ENCODE data around the gene ACOXL. TPM values are rescaled to one million over a fixed set of nuclear protein-coding genes. Genes with fewer than 3 reads are reported as not detected.

ACOXL gene
- total RNA-seq, 4 donors from 2014 or later = not detected

DNA sequence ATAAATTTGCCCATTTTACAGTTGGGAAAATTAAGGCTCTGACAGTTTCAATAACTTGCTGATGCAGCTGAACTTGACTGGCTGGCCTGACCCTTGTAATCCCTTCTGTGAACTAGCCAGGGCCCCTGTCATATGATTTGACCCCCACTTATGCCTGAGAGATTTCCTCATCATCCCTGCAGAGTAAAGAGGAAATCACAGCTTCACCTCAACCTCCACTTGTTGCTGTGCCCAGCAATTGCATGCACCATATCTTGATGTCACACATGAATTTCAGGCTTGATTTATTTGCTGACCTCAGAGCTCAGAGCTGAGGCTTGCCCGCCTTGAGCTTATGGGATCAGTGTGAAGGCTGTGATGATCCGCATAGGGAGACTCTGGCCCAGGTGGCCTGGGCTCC is 108.1 kb downstream of the ACOXL start:
- Histone ChIP-seq H3K27me3 (peaks cover 0 to 21% (median 0%) of the 10 kb centered on the region in 4 donors), H3K4me1 (no peaks in the 10 kb centered on the region), H3K4me3 (no peak overlapping the region), H3K27ac (no peak overlapping the region), H3K9me3 (no peaks in the 10 kb centered on the region), H3K36me3 (no peaks in the 10 kb centered on the region)
- no peak for DNase-seq
- WGBS, 2 donors = 80% methylated on average over 1 of the region's 2 CpGs; no CpG with 5 or more reads in 1 of the 2 donors
- TF ChIP-seq POLR2A (IDR thresholded peaks at IDR 0.05) = no peak
- TF ChIP-seq, protein P1, sequence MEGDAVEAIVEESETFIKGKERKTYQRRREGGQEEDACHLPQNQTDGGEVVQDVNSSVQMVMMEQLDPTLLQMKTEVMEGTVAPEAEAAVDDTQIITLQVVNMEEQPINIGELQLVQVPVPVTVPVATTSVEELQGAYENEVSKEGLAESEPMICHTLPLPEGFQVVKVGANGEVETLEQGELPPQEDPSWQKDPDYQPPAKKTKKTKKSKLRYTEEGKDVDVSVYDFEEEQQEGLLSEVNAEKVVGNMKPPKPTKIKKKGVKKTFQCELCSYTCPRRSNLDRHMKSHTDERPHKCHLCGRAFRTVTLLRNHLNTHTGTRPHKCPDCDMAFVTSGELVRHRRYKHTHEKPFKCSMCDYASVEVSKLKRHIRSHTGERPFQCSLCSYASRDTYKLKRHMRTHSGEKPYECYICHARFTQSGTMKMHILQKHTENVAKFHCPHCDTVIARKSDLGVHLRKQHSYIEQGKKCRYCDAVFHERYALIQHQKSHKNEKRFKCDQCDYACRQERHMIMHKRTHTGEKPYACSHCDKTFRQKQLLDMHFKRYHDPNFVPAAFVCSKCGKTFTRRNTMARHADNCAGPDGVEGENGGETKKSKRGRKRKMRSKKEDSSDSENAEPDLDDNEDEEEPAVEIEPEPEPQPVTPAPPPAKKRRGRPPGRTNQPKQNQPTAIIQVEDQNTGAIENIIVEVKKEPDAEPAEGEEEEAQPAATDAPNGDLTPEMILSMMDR (IDR thresholded peaks at IDR 0.05) = no peak
- intact Hi-C loops (cut with DNase I) = no loop called here

DNA sequence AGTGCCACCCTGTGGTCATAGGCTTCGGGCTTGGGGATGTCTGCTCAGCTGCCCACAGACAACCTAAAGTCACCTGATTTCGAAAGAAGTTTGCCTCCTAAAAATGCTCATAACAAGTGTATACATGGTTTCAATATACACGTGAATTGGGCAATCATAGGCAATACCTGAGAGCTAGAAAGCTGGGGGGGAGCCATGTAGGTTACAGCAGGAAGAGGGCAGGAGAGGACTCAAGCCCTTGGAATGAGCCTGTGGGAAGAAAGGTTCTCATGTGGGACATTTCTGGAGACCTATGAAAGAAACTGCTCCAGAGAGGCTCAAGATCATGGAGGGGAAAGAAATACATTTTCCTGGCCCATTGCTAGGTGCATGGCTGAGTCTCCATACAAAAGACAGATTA is 109.7 kb downstream of the ACOXL start:
- TF ChIP-seq, protein P1 (IDR thresholded peaks at IDR 0.05) = no peak
- no peak for TF ChIP-seq POLR2A (IDR thresholded peaks at IDR 0.05)
- intact Hi-C loops (cut with DNase I) = no loop called here
- WGBS, 2 donors = 57 to 68% methylated on average over 3 of the region's 3 CpGs
- Histone ChIP-seq H3K9me3 (no peaks in the 10 kb centered on the region), H3K4me3 (no peak overlapping the region), H3K27me3 (peaks cover 0 to 21% (median 0%) of the 10 kb centered on the region in 4 donors), H3K27ac (no peak overlapping the region), H3K36me3 (no peaks in the 10 kb centered on the region), H3K4me1 (no peaks in the 10 kb centered on the region)
- no peak for DNase-seq

DNA sequence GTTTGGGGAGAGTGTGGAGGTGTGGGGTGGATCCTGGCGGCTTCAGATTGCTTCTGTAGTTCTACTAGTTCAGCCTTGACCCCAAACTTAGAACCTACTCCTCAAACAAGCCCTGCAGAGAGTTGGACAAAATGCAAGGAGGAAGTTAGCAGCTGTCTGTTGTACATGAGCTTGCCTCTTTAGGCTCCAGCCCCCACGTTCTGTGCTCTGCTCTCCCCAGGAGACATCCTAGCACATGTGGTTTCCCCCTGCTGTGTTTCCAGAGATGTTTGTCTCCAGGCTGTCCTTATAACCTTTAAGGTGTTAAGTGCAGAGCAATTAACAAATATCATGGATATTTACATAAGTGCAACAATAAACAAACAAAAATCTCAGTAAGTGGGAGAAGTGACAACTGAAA is 111.1 kb downstream of the ACOXL start:
- Histone ChIP-seq H3K36me3 (no peaks in the 10 kb centered on the region), H3K4me1 (no peaks in the 10 kb centered on the region), H3K4me3 (no peak overlapping the region), H3K9me3 (no peaks in the 10 kb centered on the region), H3K27me3 (peaks cover 0 to 21% (median 0%) of the 10 kb centered on the region in 4 donors), H3K27ac (no peak overlapping the region)
- TF ChIP-seq, protein P1 (IDR thresholded peaks at IDR 0.05) = no peak
- no peak for TF ChIP-seq POLR2A (IDR thresholded peaks at IDR 0.05)
- no peak for DNase-seq
- 44 to 72% methylated on average over 2 of the region's 2 CpGs for WGBS, 2 donors
- intact Hi-C loops (cut with DNase I) = no loop called here

DNA sequence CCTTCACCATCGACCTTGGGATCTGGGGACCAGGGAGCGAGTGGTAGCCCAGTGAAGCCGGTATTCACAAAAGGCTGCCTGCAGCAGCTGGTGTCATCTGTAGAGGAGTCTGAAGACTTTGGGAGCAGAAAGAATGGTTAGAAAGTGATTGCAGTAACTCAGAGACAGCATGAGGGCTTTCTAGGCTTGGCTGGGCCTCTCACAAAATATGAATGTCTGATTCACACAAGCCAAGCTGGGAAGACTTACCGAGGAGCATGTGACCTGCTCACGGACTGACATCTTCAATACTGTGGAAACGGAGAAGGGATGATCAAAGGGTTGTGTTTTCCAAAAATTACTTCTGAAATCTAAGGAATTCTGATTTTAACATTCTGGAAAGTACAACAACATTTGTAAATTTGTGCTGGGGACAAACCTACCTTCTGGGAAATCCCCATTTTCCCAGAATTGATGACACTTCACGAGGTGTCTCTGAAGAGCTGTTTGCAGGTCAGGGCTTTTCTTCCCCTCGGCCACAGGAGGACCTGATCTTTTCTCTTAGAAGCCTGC is 111.7 kb downstream of the ACOXL start:
- Histone ChIP-seq H3K9me3 (no peaks in the 10 kb centered on the region), H3K4me3 (no peak overlapping the region), H3K27me3 (peaks cover 0 to 21% (median 0%) of the 10 kb centered on the region in 4 donors), H3K27ac (no peak overlapping the region), H3K36me3 (no peaks in the 10 kb centered on the region), H3K4me1 (no peaks in the 10 kb centered on the region)
- WGBS, 2 donors = 59 to 72% methylated on average over 8 of the region's 8 CpGs
- intact Hi-C loops (cut with DNase I) = no loop called here
- no peak for TF ChIP-seq POLR2A (IDR thresholded peaks at IDR 0.05)
- TF ChIP-seq, protein P1 (IDR thresholded peaks at IDR 0.05) = no peak
- no peak for DNase-seq

DNA sequence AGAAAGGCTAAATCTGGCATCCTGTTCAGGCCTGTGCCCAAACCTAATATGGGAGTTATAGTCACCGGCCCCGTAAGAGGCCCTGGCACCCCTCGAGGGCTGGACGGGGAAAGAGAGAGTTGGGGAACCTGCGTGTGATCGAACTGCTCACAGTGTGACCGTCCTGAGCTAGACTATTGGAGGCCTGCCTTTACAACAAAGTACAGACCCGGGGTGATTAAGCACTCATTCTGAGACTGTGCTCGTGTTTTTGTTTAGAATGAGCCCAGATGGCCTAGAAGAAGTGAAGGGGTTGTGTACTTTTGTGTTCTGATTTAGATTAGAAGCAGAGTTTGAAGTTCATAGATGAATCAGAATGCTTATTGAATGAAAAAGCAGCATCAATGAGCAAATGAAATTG is 115.3 kb downstream of the ACOXL start:
- WGBS, 2 donors = 71 to 83% methylated on average over 7 to 9 of the region's 9 CpGs
- Histone ChIP-seq H3K4me3 (no peak overlapping the region), H3K9me3 (no peaks in the 10 kb centered on the region), H3K27ac (no peak overlapping the region), H3K27me3 (peaks cover 0 to 9% (median 0%) of the 10 kb centered on the region in 4 donors), H3K4me1 (no peaks in the 10 kb centered on the region), H3K36me3 (no peaks in the 10 kb centered on the region)
- no peak for TF ChIP-seq POLR2A (IDR thresholded peaks at IDR 0.05)
- TF ChIP-seq, protein P1 (IDR thresholded peaks at IDR 0.05) = no peak
- intact Hi-C loops (cut with DNase I) = no loop called here
- DNase-seq = no peak

Measured in esophagus squamous epithelium (tissue), 5 donors.